SK-N-SH treated with all-trans-retinoic acid at 6 μM for 48 hours (cell line): ENCODE measurements around the gene CACNA2D3.

Experiments used
- ATAC-seq: fragments of 200-7000 bp; cut with Tn5 transposase; 3 replicates; pipeline ENCODE4 v1.9.1; 2020; ENCODE audit warnings: mild to moderate bottlenecking, moderate library complexity
- ARNTL ChIP-seq: fragments of 450-650 bp; formaldehyde crosslinking; IDR thresholded peaks from 2 replicates; pipeline ENCODE4 v1.5.0; 2020; ENCODE audit warnings: low read depth, mild to moderate bottlenecking, moderate library complexity, borderline replicate concordance
- BACH2 ChIP-seq: fragments of 250-450 bp; sonication (Bioruptor Pico); IDR thresholded peaks from 2 replicates; pipeline ENCODE4 v1.9.0; 2021; ENCODE audit warnings: mild to moderate bottlenecking, borderline replicate concordance
- CSDC2 ChIP-seq: fragments of 250-450 bp; sonication (Bioruptor Pico); IDR thresholded peaks from 2 replicates; pipeline ENCODE4 v1.5.0; 2020; ENCODE audit warnings: mild to moderate bottlenecking, moderate library complexity
- ESRRG ChIP-seq: fragments of 250-450 bp; sonication (Bioruptor Pico); IDR thresholded peaks from 2 replicates; pipeline ENCODE4 v1.6.1; 2021; ENCODE audit warnings: mild to moderate bottlenecking
- GLIS3 ChIP-seq: fragments of 250-450 bp; sonication (Bioruptor Pico); IDR thresholded peaks from 2 replicates; pipeline ENCODE4 v1.5.0; 2020; ENCODE audit warnings: mild to moderate bottlenecking, moderate library complexity
- OSR1 ChIP-seq: fragments of 250-450 bp; sonication (Bioruptor Pico); IDR thresholded peaks from 2 replicates; pipeline ENCODE4 v1.8.0; 2022; ENCODE audit warnings: moderate library complexity, mild to moderate bottlenecking, inconsistent platforms
- PPARA ChIP-seq: fragments of 250-450 bp; sonication (Bioruptor Pico); IDR thresholded peaks from 2 replicates; pipeline ENCODE4 v1.5.0; 2020; ENCODE audit warnings: mild to moderate bottlenecking, borderline replicate concordance
- RARB ChIP-seq: fragments of 250-450 bp; sonication (Bioruptor Pico); IDR thresholded peaks from 2 replicates; pipeline ENCODE4 v1.8.0; 2021; ENCODE audit warnings: mild to moderate bottlenecking, moderate library complexity
- SNAI2 ChIP-seq: fragments of 250-450 bp; sonication (Bioruptor Pico); IDR thresholded peaks from 2 replicates; pipeline ENCODE4 v1.5.0; 2020; ENCODE audit warnings: mild to moderate bottlenecking, moderate library complexity
- TCF4 ChIP-seq: fragments of 250-450 bp; sonication (Bioruptor Pico); IDR thresholded peaks from 2 replicates; pipeline ENCODE4 v1.8.0; 2021; ENCODE audit warnings: mild to moderate bottlenecking, moderate library complexity, borderline replicate concordance
- TOX ChIP-seq: fragments of 250-450 bp; sonication (Bioruptor Pico); IDR thresholded peaks from 2 replicates; pipeline ENCODE4 v1.8.0; 2021; ENCODE audit warnings: mild to moderate bottlenecking, moderate library complexity, borderline replicate concordance
- ZC3H10 ChIP-seq: fragments of 250-450 bp; sonication (Bioruptor Pico); IDR thresholded peaks from 2 replicates; pipeline ENCODE4 v1.5.1; 2021; ENCODE audit warnings: mild to moderate bottlenecking, moderate library complexity
- ZFP3 ChIP-seq: fragments of 250-450 bp; sonication (Bioruptor Pico); IDR thresholded peaks from 2 replicates; pipeline ENCODE4 v1.5.0; 2020; ENCODE audit warnings: mild to moderate bottlenecking, moderate library complexity
- ZFP30 ChIP-seq: fragments of 450-650 bp; formaldehyde crosslinking; IDR thresholded peaks from 2 replicates; pipeline ENCODE4 v1.5.0; 2022; ENCODE audit warnings: mild to moderate bottlenecking, moderate library complexity
- ZNF565 ChIP-seq: fragments of 450-650 bp; formaldehyde crosslinking; conservative IDR thresholded peaks from 2 replicates; pipeline ENCODE4 v1.5.0; 2020; ENCODE audit warnings: low read depth, mild to moderate bottlenecking, moderate library complexity
- ZNF70 ChIP-seq: fragments of 450-650 bp; formaldehyde crosslinking; IDR thresholded peaks from 2 replicates; pipeline ENCODE4 v1.5.0; 2020; ENCODE audit warnings: mild to moderate bottlenecking, moderate library complexity
- ZNF8 ChIP-seq: fragments of 450-650 bp; formaldehyde crosslinking; IDR thresholded peaks from 2 replicates; pipeline ENCODE4 v1.5.0; 2020; ENCODE audit warnings: mild to moderate bottlenecking, moderate library complexity
- TF ChIP-seq, protein P1 (sequence below): fragments of 250-450 bp; sonication (Bioruptor Pico); IDR thresholded peaks from 2 replicates; pipeline ENCODE4 v1.5.1; 2020; ENCODE audit warnings: low read depth, mild to moderate bottlenecking, moderate library complexity
- TF ChIP-seq, protein P2 (sequence below): fragments of 250-450 bp; sonication (Bioruptor Pico); IDR thresholded peaks from 2 replicates; pipeline ENCODE4 v1.8.0; 2021; ENCODE audit warnings: low read depth, mild to moderate bottlenecking, moderate library complexity, borderline replicate concordance
- TF ChIP-seq, protein P3 (sequence below): fragments of 250-450 bp; sonication (Bioruptor Pico); IDR thresholded peaks from 2 replicates; pipeline ENCODE4 v1.8.0; 2020; ENCODE audit warnings: mild to moderate bottlenecking, moderate library complexity, borderline replicate concordance
- TF ChIP-seq, protein P4 (sequence below): fragments of 250-450 bp; sonication (Bioruptor Pico); IDR thresholded peaks from 2 replicates; pipeline ENCODE4 v1.5.0; 2020; ENCODE audit warnings: mild to moderate bottlenecking, moderate library complexity
- TF ChIP-seq, protein P5 (sequence below): fragments of 250-450 bp; sonication (Bioruptor Pico); IDR thresholded peaks from 2 replicates; pipeline ENCODE4 v1.5.1; 2021; ENCODE audit warnings: mild to moderate bottlenecking, moderate library complexity

Gene CACNA2D3

DNA sequence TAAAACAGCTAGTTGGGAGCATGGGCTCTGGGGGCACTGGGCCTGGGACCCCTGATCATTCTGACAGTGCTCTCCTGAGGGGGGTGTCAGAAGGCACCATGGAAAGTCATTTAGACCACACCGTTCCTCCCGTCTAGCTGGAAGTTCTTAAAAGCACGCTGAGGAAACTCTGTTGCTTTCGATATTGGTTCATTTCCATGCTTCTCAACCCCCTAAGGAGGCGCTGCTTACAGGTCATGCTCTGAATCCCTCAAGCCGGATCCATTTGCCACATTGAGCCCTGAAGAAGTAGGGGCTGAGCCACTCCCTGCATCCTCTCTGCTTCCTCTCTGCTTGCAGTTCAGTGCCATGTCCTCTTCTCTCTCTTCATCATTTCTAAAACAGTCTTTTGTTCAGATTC lies 187.2 kb downstream of the CACNA2D3 start (continued):
- TF ChIP-seq CSDC2 = no peak

DNA sequence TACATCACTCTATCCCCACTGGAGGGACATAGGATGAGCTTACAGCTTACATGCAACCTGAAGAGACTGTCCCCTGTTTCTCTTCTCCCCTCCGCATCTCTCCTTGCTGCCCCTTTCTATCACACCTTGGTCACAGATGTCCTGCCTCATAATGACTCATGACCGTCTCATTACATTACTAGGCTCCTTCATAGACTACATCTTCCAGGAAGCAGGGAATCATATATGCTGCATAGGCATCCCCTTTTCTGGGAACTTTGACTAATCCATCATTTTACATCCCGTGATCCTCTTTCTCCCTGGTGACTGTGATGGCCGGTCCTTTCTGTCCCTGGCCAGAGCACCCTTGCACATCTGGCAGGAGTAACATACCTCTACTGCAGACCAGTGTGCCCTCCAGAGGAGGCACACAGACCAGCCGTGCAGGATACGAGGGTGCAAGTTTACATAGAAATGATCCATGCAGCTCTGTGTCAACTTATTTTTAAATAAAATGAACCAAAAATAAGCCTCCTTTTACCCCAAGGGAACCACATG lies 188.9 kb downstream of the CACNA2D3 start:
- ATAC-seq = no peak
- no peak for TF ChIP-seq ZNF565 (CRISPR knock-in tag)
- TF ChIP-seq TCF4 (CRISPR knock-in tag) = no peak
- no peak for TF ChIP-seq GLIS3
- TF ChIP-seq BACH2 (CRISPR knock-in tag) = no peak
- no peak for TF ChIP-seq ZC3H10 (CRISPR knock-in tag)
- TF ChIP-seq, protein P1, sequence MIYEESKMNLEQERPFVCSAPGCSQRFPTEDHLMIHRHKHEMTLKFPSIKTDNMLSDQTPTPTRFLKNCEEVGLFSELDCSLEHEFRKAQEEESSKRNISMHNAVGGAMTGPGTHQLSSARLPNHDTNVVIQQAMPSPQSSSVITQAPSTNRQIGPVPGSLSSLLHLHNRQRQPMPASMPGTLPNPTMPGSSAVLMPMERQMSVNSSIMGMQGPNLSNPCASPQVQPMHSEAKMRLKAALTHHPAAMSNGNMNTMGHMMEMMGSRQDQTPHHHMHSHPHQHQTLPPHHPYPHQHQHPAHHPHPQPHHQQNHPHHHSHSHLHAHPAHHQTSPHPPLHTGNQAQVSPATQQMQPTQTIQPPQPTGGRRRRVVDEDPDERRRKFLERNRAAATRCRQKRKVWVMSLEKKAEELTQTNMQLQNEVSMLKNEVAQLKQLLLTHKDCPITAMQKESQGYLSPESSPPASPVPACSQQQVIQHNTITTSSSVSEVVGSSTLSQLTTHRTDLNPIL (CRISPR knock-in tag) = no peak
- TF ChIP-seq ARNTL (CRISPR knock-in tag) = no peak
- TF ChIP-seq PPARA (CRISPR knock-in tag) = no peak
- no peak for TF ChIP-seq CSDC2
- TF ChIP-seq, protein P2, sequence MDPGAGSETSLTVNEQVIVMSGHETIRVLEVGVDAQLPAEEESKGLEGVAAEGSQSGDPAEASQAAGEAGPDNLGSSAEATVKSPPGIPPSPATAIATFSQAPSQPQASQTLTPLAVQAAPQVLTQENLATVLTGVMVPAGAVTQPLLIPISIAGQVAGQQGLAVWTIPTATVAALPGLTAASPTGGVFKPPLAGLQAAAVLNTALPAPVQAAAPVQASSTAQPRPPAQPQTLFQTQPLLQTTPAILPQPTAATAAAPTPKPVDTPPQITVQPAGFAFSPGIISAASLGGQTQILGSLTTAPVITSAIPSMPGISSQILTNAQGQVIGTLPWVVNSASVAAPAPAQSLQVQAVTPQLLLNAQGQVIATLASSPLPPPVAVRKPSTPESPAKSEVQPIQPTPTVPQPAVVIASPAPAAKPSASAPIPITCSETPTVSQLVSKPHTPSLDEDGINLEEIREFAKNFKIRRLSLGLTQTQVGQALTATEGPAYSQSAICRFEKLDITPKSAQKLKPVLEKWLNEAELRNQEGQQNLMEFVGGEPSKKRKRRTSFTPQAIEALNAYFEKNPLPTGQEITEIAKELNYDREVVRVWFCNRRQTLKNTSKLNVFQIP (CRISPR knock-in tag) = no peak
- TF ChIP-seq ZNF8 (CRISPR knock-in tag) = no peak
- TF ChIP-seq TOX (CRISPR knock-in tag) = no peak
- no peak for TF ChIP-seq OSR1
- no peak for TF ChIP-seq ESRRG (CRISPR knock-in tag)

DNA sequence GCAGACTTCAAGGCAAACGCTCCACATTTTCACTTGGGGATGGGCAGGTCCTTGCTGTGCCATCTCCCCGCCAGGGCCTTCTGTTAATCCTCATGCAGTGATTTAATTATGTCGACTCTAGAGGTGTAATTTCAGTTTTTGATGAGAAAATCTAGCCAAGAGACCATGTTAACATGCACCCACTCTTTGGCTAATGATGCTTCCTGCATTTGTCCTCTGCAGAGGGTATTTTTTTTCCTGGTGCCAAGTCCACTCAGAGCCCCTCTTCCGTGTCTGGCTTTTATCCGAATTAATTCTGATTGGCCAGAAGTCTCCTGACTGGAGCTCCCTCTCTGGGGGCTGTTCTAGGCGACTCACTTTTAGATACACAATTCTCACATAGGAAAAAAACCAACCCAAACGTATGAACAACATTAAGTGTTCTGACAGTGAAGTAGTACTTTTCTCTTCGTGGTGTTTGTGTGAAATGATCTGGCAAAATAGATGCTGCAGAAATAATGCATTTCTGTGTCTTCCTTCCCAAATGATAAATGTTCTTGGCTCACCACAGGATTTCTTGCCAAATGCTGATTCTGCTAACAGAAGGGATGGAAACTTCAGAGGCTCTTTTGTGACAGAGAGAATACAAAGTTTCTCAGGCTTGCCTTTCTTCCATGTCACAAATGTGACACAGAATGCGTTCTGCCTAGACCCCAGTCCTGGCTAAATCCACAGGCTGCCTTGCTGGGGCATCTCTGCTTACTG lies 190.0 kb downstream of the CACNA2D3 start:
- ATAC-seq = no peak
- TF ChIP-seq ZFP3 (CRISPR knock-in tag) = no peak
- TF ChIP-seq, protein P3, sequence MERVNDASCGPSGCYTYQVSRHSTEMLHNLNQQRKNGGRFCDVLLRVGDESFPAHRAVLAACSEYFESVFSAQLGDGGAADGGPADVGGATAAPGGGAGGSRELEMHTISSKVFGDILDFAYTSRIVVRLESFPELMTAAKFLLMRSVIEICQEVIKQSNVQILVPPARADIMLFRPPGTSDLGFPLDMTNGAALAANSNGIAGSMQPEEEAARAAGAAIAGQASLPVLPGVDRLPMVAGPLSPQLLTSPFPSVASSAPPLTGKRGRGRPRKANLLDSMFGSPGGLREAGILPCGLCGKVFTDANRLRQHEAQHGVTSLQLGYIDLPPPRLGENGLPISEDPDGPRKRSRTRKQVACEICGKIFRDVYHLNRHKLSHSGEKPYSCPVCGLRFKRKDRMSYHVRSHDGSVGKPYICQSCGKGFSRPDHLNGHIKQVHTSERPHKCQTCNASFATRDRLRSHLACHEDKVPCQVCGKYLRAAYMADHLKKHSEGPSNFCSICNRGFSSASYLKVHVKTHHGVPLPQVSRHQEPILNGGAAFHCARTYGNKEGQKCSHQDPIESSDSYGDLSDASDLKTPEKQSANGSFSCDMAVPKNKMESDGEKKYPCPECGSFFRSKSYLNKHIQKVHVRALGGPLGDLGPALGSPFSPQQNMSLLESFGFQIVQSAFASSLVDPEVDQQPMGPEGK (CRISPR knock-in tag) = no peak
- no peak for TF ChIP-seq RARB (CRISPR knock-in tag)
- TF ChIP-seq, protein P2 (CRISPR knock-in tag) = no peak
- TF ChIP-seq, protein P1 (CRISPR knock-in tag) = no peak
- TF ChIP-seq, protein P4, sequence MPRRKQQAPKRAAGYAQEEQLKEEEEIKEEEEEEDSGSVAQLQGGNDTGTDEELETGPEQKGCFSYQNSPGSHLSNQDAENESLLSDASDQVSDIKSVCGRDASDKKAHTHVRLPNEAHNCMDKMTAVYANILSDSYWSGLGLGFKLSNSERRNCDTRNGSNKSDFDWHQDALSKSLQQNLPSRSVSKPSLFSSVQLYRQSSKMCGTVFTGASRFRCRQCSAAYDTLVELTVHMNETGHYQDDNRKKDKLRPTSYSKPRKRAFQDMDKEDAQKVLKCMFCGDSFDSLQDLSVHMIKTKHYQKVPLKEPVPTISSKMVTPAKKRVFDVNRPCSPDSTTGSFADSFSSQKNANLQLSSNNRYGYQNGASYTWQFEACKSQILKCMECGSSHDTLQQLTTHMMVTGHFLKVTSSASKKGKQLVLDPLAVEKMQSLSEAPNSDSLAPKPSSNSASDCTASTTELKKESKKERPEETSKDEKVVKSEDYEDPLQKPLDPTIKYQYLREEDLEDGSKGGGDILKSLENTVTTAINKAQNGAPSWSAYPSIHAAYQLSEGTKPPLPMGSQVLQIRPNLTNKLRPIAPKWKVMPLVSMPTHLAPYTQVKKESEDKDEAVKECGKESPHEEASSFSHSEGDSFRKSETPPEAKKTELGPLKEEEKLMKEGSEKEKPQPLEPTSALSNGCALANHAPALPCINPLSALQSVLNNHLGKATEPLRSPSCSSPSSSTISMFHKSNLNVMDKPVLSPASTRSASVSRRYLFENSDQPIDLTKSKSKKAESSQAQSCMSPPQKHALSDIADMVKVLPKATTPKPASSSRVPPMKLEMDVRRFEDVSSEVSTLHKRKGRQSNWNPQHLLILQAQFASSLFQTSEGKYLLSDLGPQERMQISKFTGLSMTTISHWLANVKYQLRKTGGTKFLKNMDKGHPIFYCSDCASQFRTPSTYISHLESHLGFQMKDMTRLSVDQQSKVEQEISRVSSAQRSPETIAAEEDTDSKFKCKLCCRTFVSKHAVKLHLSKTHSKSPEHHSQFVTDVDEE (CRISPR knock-in tag) = no peak
- no peak for TF ChIP-seq TOX (CRISPR knock-in tag)
- no peak for TF ChIP-seq SNAI2 (CRISPR knock-in tag)
- TF ChIP-seq ESRRG (CRISPR knock-in tag) = no peak
- no peak for TF ChIP-seq ZFP30 (CRISPR knock-in tag)
- TF ChIP-seq ZNF565 (CRISPR knock-in tag) = no peak
- TF ChIP-seq ZNF70 (CRISPR knock-in tag) = no peak
- no peak for TF ChIP-seq TCF4 (CRISPR knock-in tag)
- TF ChIP-seq ZC3H10 (CRISPR knock-in tag) = no peak
- no peak for TF ChIP-seq ZNF8 (CRISPR knock-in tag)
- TF ChIP-seq, protein P5, sequence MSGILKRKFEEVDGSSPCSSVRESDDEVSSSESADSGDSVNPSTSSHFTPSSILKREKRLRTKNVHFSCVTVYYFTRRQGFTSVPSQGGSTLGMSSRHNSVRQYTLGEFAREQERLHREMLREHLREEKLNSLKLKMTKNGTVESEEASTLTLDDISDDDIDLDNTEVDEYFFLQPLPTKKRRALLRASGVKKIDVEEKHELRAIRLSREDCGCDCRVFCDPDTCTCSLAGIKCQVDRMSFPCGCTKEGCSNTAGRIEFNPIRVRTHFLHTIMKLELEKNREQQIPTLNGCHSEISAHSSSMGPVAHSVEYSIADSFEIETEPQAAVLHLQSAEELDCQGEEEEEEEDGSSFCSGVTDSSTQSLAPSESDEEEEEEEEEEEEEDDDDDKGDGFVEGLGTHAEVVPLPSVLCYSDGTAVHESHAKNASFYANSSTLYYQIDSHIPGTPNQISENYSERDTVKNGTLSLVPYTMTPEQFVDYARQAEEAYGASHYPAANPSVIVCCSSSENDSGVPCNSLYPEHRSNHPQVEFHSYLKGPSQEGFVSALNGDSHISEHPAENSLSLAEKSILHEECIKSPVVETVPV (CRISPR knock-in tag) = no peak
